Glutamatergic neuron (in vitro differentiated cells): Measurements from ENCODE around the gene RABIF. TPM values are rescaled to one million over a fixed set of nuclear protein-coding genes. Genes with fewer than 3 reads are reported as not detected.
A peak's percentile ranks its signal among the peaks of the same experiment; 100 is the strongest.

Source experiments
- DNase-seq: peaks from one replicate; pipeline ENCODE4 v3.0.0; 2022
- H3K27ac Mint-ChIP-seq: one replicate; pipeline ENCODE4 v1.8.0; 2020; ENCODE audit warnings: mild to moderate bottlenecking, mixed read lengths, inconsistent platforms; ENCODE audit not compliant: unreplicated experiment
- H3K27me3 Mint-ChIP-seq: one replicate; pipeline ENCODE4 v1.8.0; 2020; ENCODE audit warnings: mild to moderate bottlenecking, moderate library complexity, mixed read lengths, inconsistent platforms; ENCODE audit not compliant: unreplicated experiment
- H3K36me3 Mint-ChIP-seq: one replicate; pipeline ENCODE4 v1.8.0; 2020; ENCODE audit warnings: mild to moderate bottlenecking, mixed read lengths, inconsistent platforms; ENCODE audit not compliant: unreplicated experiment
- H3K4me1 Mint-ChIP-seq: one replicate; pipeline ENCODE4 v1.8.0; 2020; ENCODE audit warnings: mild to moderate bottlenecking, low read depth, mixed read lengths, inconsistent platforms; ENCODE audit not compliant: unreplicated experiment
- H3K4me3 Mint-ChIP-seq: one replicate; pipeline ENCODE4 v1.8.0; 2020; ENCODE audit warnings: mild to moderate bottlenecking, mixed read lengths, inconsistent platforms; ENCODE audit not compliant: unreplicated experiment
- H3K9me3 Mint-ChIP-seq: one replicate; pipeline ENCODE4 v1.8.0; 2020; ENCODE audit warnings: mild to moderate bottlenecking, moderate library complexity, mixed read lengths, inconsistent platforms; ENCODE audit not compliant: unreplicated experiment
- total RNA-seq: library from RNA; stranded (reverse); fragmentation: NEBNext Ultra II Directional; extraction: Animal tissue kit (Norgen Biotek cat#: 25700); gene quantifications from one replicate; pipeline ENCODE4 v1.2.1, GENCODE V29; 2021; ENCODE audit not compliant: unreplicated experiment
- TF ChIP-seq, protein P1 (sequence below): fragments of 200-600 bp; sonication (generic); IDR thresholded peaks from one replicate; pipeline ENCODE4 v1.5.0; 2021; ENCODE audit not compliant: partially characterized antibody, unreplicated experiment

RABIF gene
- total RNA-seq, 1 donor from 2014 or later: 16.4 TPM

DNA sequence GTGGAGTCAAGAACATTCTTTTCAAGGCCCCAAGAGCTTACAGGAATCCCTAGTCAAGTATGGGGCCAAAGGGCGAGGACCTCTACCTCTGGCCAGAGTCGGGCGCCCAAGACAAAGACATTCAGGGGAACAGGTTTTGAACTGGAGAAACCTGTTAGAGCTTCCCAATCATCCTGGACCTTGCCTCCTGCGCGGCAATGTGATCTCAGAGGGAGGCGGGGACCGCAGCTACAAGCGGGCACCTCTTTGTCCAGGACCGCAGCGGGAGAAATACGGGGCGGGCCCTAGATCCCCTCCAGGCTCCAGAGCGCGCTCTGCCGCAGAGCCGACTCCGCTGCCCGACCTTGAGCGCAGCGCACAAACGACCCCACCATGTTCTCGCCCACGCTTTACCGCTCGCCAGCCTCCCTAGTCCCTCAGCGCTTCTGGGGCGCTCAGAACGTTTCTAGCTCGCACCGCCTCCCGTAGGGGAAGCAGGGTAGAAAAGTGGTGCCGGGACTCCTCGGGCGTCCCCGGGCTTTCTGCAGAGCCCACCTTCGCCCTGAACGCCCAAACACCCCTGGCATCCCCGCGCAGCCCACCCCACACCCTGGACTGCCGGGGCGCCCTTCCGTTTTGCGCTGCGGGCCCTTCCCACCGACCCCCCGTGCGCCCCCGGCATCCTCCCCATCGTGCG lies 28.1 kb downstream of the RABIF start:
- H3K4me1 Mint-ChIP-seq: no peaks in the 10 kb centered on the region
- peaks cover 10% of the 10 kb centered on the region for H3K9me3 Mint-ChIP-seq
- peak overlapping the region; percentile 86 for H3K4me3 Mint-ChIP-seq
- TF ChIP-seq, protein P1, sequence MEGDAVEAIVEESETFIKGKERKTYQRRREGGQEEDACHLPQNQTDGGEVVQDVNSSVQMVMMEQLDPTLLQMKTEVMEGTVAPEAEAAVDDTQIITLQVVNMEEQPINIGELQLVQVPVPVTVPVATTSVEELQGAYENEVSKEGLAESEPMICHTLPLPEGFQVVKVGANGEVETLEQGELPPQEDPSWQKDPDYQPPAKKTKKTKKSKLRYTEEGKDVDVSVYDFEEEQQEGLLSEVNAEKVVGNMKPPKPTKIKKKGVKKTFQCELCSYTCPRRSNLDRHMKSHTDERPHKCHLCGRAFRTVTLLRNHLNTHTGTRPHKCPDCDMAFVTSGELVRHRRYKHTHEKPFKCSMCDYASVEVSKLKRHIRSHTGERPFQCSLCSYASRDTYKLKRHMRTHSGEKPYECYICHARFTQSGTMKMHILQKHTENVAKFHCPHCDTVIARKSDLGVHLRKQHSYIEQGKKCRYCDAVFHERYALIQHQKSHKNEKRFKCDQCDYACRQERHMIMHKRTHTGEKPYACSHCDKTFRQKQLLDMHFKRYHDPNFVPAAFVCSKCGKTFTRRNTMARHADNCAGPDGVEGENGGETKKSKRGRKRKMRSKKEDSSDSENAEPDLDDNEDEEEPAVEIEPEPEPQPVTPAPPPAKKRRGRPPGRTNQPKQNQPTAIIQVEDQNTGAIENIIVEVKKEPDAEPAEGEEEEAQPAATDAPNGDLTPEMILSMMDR: no peak
- peaks cover 6% of the 10 kb centered on the region for H3K27me3 Mint-ChIP-seq
- peak; percentile 72 for DNase-seq
- no peaks in the 10 kb centered on the region for H3K36me3 Mint-ChIP-seq
- H3K27ac Mint-ChIP-seq: peak overlapping the region; percentile 82

DNA sequence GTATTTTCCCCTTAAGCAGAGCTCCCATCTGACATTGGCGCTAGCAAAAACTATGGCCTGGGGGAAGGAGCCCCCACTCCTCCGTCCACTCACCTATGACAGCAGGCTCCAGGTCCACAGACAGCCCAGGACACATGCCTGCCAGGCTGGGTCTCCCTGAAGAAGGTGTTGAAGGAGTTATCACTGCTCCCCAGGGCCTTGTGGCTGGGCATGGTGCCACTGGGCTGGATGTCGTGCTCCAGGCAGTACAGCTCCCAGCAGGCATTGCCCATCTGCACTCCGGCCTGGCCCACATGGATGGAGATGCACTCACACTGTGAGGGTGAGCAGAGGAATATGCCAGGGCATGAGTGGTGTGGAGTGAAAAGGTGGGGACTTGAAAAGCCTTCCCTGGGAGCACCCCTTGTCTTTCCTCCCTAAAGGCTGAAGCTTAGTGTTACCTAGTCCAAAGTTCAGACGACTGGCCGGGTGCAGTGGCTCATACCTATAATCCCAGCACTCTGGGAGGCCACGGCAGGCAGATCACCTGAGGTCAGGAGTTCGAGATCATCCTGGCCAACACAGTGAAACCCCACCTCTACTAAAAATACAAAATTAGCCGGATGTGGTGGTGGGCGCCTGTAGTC lies 30.0 kb downstream of the RABIF start:
- H3K9me3 Mint-ChIP-seq: peaks cover 8% of the 10 kb centered on the region
- no peak overlapping the region for H3K4me3 Mint-ChIP-seq
- DNase-seq: no peak
- no peak overlapping the region for H3K27ac Mint-ChIP-seq
- peaks cover 6% of the 10 kb centered on the region for H3K27me3 Mint-ChIP-seq
- TF ChIP-seq, protein P1: no peak
- peaks cover 2% of the 10 kb centered on the region for H3K4me1 Mint-ChIP-seq
- H3K36me3 Mint-ChIP-seq: no peaks in the 10 kb centered on the region

DNA sequence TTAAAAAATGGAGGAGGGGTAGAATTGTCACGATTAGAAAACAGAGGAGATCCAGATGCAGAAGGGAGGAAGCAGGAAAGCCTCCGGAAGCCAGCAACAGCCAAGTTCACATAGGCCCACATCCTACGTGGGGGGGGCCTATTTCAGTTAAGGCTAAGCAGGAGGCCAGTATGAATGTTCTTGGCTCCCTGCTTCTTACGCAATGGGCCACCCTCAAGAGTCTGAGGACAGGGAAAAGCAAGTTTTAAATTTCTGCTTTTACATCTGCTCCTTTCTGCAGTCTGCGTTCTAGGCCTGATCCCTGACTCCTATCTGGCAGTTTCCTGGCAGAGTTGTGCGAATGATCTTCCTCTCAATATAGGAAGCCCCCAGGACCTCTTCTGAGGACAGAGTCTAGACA lies 30.6 kb downstream of the RABIF start:
- no peak for DNase-seq
- Mint-ChIP-seq H3K27me3 (peaks cover 6% of the 10 kb centered on the region), H3K36me3 (no peaks in the 10 kb centered on the region), H3K4me1 (peaks cover 2% of the 10 kb centered on the region), H3K27ac (no peak overlapping the region), H3K4me3 (no peak overlapping the region), H3K9me3 (peaks cover 8% of the 10 kb centered on the region)
- TF ChIP-seq, protein P1: no peak

DNA sequence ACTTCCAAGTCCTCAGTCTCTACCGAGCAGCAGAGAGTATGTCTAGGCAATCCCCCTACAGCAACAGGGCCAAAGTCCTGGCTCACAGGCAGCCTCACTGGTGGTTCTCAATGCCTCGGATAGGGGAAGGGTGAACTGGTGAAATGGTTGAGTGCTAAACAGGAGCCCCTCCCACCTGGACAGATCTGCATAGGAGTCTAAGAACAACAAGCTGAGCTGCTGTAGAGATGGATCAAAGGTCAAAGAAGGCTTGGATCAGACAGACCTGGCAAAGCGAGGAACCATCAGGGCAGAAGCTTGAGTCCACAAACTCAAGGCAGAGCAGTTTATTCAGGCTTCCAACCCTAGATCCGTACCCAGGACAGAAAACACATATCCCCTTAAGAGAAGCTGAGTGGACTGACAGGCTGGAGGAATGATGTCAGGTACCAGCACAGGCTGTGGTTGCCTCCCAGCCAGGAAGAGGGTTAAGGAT lies 31.8 kb downstream of the RABIF start:
- H3K4me3 Mint-ChIP-seq: no peak overlapping the region
- H3K36me3 Mint-ChIP-seq: no peaks in the 10 kb centered on the region
- peaks cover 6% of the 10 kb centered on the region for H3K27me3 Mint-ChIP-seq
- no peak for DNase-seq
- H3K9me3 Mint-ChIP-seq: peaks cover 8% of the 10 kb centered on the region
- no peak overlapping the region for H3K27ac Mint-ChIP-seq
- H3K4me1 Mint-ChIP-seq: peaks cover 2% of the 10 kb centered on the region
- TF ChIP-seq, protein P1: no peak

DNA sequence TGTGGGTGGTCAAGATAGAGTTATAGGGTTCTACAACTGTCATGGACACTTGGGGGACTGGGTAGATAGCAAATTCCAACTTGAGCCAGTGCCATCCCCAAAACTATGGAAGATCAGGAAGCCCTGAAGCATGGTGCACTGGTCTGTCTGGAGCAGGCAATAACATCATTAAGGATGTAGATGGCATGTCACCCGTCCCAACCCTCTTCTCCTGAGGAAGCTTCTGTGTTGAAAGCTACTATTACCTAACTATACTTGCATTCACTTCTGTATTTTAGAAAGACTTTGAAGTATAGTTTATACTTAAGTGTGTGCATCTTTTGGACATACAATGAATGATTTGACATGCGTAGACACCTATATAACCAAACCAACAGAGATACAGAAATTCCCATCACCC lies 32.9 kb downstream of the RABIF start:
- H3K4me1 Mint-ChIP-seq: peaks cover 2% of the 10 kb centered on the region

More for the DNA sequence above, 32.9 kb downstream of the RABIF start:
- TF ChIP-seq, protein P1: no peak
- Mint-ChIP-seq H3K9me3 (peaks cover 8% of the 10 kb centered on the region), H3K27me3 (peaks cover 5% of the 10 kb centered on the region), H3K4me3 (no peak overlapping the region), H3K27ac (no peak overlapping the region), H3K36me3 (no peaks in the 10 kb centered on the region)
- no peak for DNase-seq
